Endodermal cell (in vitro differentiated cells): Measurements from ENCODE around the gene PTCRA. TPM values are rescaled to one million over a fixed set of nuclear protein-coding genes. Genes with fewer than 3 reads are reported as not detected.
"Not testable (repeated sequence)": the region's sequence is repeated elsewhere in the genome, so short reads cannot be mapped to it uniquely, and the experiment has no call there.

ENCODE experiments used
- DNase-seq: peaks from one replicate; pipeline ENCODE4 v3.0.0-alpha.2; 2017
- H3K27ac ChIP-seq: 2 replicates; pipeline ENCODE4 v1.5.1; 2013; ENCODE audit warnings: mild to moderate bottlenecking, low read depth, low read length, moderate library complexity
- H3K27me3 ChIP-seq: 2 replicates; pipeline ENCODE4 v1.6.1; 2013; ENCODE audit warnings: mild to moderate bottlenecking, low read length, moderate library complexity; ENCODE audit not compliant: insufficient read depth, control insufficient read depth, poor library complexity, severe bottlenecking
- H3K36me3 ChIP-seq: 2 replicates; pipeline ENCODE4 v1.7.0; 2013; ENCODE audit warnings: mild to moderate bottlenecking, low read length, moderate library complexity; ENCODE audit not compliant: control insufficient read depth, insufficient read depth
- H3K4me1 ChIP-seq: one replicate; pipeline ENCODE4 v1.7.0; 2013; ENCODE audit warnings: low read length; ENCODE audit not compliant: control insufficient read depth, insufficient read depth
- H3K4me3 ChIP-seq: 2 replicates; pipeline ENCODE4 v1.5.1; 2013; ENCODE audit warnings: mild to moderate bottlenecking, low read length, moderate library complexity
- H3K9ac ChIP-seq: 2 replicates; pipeline ENCODE4 v1.6.1; 2013; ENCODE audit warnings: mild to moderate bottlenecking, low read length, moderate library complexity; ENCODE audit not compliant: poor library complexity, severe bottlenecking; ENCODE audit errors: extremely low read depth
- H3K9me3 ChIP-seq: 2 replicates; pipeline ENCODE4 v1.6.1; 2013; ENCODE audit warnings: mild to moderate bottlenecking, low read length, moderate library complexity; ENCODE audit not compliant: control insufficient read depth
- H3K27ac Mint-ChIP-seq: 2 replicates; pipeline ENCODE4 v1.8.0; 2020; ENCODE audit warnings: mixed read lengths
- H3K27me3 Mint-ChIP-seq: 2 replicates; pipeline ENCODE4 v1.8.0; 2021; ENCODE audit warnings: mild to moderate bottlenecking, mixed read lengths; ENCODE audit not compliant: insufficient read depth
- H3K36me3 Mint-ChIP-seq: 2 replicates; pipeline ENCODE4 v1.8.0; 2020; ENCODE audit warnings: low read depth, mixed read lengths
- H3K4me1 Mint-ChIP-seq: 2 replicates; pipeline ENCODE4 v1.8.0; 2020; ENCODE audit warnings: mixed read lengths
- H3K4me3 Mint-ChIP-seq: 2 replicates; pipeline ENCODE4 v1.8.0; 2020; ENCODE audit warnings: mild to moderate bottlenecking, moderate library complexity, mixed read lengths
- H3K9me3 Mint-ChIP-seq: 2 replicates; pipeline ENCODE4 v1.8.0; 2020; ENCODE audit warnings: mild to moderate bottlenecking, mixed read lengths
- WGBS, 2 experiments: methylation state at CpG; one replicate each; pipeline versions ENCODE4 v1.1.5 to v1.1.7; 2013; ENCODE audit warnings: missing lambda C conversion rate in 2 of 2, mixed read lengths in 1 of 2; ENCODE audit not compliant: insufficient coverage in 1 of 2, insufficient read length in 1 of 2; 5-methylcytosine and 5-hydroxymethylcytosine counted together
- total RNA-seq, 2 donors: library from RNA; stranded (reverse); fragmentation: NEBNext Ultra II Directional in 1 of 2; extraction: Animal tissue kit (Norgen Biotek cat#: 25700) in 1 of 2; gene quantifications; 2 replicates in 1 of 2; 3 replicates in 1 of 2; pipeline ENCODE4 v1.2.1, GENCODE V29; 2021
- TF ChIP-seq, protein P1 (sequence below): fragments of 200-600 bp; sonication (generic); conservative IDR thresholded peaks from 2 replicates; pipeline ENCODE4 v1.5.0; 2021; ENCODE audit warnings: antibody characterized with exemption, mild to moderate bottlenecking

PTCRA gene
- total RNA-seq, 2 donors from 2014 or later, result not detected

DNA sequence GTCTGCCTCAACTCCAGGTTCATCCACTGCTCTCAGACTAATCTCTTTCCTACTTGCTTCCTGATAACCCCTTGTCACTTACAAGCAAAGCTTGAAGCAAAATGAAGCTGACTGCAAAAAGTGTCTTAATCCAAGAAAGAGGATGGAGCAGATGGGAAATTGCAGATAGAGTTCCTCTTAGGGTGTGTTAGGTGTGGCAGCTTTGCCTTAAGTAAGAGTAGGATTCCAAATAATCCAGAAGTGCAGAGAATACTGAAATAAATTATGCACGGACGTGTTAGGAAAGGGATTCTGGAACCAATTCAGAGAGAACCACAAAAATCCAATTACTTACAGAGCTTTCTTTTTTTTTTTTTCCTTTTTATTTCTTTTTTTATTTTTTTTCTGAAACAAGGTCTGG, 42.5 kb upstream of the PTCRA start:
- WGBS, 2 experiments, result 96% methylated on average over 2 of the region's 2 CpGs; no CpG with 5 or more reads in 1 of the 2 experiments
- H3K36me3 Mint-ChIP-seq, result peaks cover 2% of the 10 kb centered on the region
- H3K9me3 Mint-ChIP-seq, result no peaks in the 10 kb centered on the region
- Histone ChIP-seq H3K4me3 (no peak overlapping the region), H3K27ac (no peak overlapping the region), H3K9ac (no peak overlapping the region), H3K9me3 (no peaks in the 10 kb centered on the region), H3K4me1 (no peaks in the 10 kb centered on the region), H3K27me3 (no peaks in the 10 kb centered on the region), H3K36me3 (no peaks in the 10 kb centered on the region)
- no peak for DNase-seq
- peaks cover 4% of the 10 kb centered on the region for H3K4me1 Mint-ChIP-seq
- H3K27me3 Mint-ChIP-seq, result no peaks in the 10 kb centered on the region
- no peak overlapping the region for H3K27ac Mint-ChIP-seq
- no peak overlapping the region for H3K4me3 Mint-ChIP-seq
- TF ChIP-seq, protein P1, sequence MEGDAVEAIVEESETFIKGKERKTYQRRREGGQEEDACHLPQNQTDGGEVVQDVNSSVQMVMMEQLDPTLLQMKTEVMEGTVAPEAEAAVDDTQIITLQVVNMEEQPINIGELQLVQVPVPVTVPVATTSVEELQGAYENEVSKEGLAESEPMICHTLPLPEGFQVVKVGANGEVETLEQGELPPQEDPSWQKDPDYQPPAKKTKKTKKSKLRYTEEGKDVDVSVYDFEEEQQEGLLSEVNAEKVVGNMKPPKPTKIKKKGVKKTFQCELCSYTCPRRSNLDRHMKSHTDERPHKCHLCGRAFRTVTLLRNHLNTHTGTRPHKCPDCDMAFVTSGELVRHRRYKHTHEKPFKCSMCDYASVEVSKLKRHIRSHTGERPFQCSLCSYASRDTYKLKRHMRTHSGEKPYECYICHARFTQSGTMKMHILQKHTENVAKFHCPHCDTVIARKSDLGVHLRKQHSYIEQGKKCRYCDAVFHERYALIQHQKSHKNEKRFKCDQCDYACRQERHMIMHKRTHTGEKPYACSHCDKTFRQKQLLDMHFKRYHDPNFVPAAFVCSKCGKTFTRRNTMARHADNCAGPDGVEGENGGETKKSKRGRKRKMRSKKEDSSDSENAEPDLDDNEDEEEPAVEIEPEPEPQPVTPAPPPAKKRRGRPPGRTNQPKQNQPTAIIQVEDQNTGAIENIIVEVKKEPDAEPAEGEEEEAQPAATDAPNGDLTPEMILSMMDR, result no peak

GRCh38 chr6:42877695-42878094, 38.2 kb upstream of the PTCRA start:
- H3K27ac ChIP-seq, result no peak overlapping the region
- Mint-ChIP-seq H3K27me3 (no peaks in the 10 kb centered on the region), H3K4me1 (peaks cover 4% of the 10 kb centered on the region), H3K9me3 (no peaks in the 10 kb centered on the region), H3K4me3 (no peak overlapping the region), H3K36me3 (peaks cover 5% of the 10 kb centered on the region), H3K27ac (no peak overlapping the region)
- DNase-seq, result no peak
- H3K9ac ChIP-seq, result no peak overlapping the region
- H3K36me3 ChIP-seq, result peaks cover 3% of the 10 kb centered on the region
- WGBS, 2 experiments, result 89 to 93% methylated on average over 3 of the region's 3 CpGs
- TF ChIP-seq, protein P1, result no peak
- H3K27me3 ChIP-seq, result no peaks in the 10 kb centered on the region
- H3K4me3 ChIP-seq, result no peak overlapping the region
- H3K4me1 ChIP-seq, result no peaks in the 10 kb centered on the region
- H3K9me3 ChIP-seq, result no peaks in the 10 kb centered on the region

DNA sequence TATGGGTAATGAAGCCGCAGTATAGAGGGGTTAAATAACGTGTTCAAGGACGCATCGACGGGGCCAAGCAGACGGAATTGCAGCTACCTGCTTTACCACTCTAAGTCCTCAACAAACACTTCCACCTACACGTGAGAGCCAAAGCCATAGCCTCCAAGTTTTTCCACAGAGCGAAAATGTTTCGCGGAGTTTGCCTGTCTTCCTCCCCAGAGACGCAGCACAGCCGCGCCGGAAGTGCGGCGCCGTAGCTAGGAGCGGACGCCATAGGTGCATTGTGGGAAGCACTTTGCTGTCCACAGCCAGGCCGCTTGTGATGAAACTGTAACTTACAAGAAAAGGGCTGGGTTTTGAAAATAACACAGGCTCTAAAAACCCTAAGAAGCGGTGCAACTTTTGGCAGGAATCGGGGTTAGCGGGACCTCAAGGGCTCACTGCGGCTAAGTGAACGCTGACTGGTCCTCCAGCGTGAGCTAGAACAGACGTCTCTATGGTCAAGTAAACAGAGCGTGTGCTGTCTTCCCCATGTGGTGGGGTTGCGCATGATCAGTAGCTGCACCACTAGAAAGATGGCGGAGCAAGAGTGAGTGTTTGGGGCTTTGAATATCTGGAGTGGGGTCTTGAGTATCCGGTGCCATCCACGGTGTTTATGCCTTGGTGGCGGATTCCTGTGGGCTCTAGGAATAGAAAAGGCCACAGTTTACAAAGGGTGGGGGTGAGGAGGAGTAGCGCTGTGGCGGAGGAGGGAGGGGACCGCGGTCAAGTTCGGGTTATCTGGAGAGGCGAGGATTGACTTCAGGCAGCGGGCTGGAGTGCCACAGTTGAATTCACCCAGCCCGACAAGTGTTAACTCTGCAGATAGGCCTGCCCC, 36.2 kb upstream of the PTCRA start, which contains the start of gene RPL7L1:
RPL7L1 (plus strand) TSS at position 245 of the 868 bp plus-strand sequence; CDS start at position 540, 295 bp downstream.
- Histone ChIP-seq H3K9ac (peak within 1 kb of the TSS; percentile 95), H3K4me1 (no peaks in the 10 kb centered on the region), H3K9me3 (no peaks in the 10 kb centered on the region), H3K27me3 (no peaks in the 10 kb centered on the region), H3K27ac (peak within 1 kb of the TSS; percentile 97), H3K36me3 (peaks cover 22% of the 10 kb centered on the region), H3K4me3 (peak within 1 kb of the TSS; percentile 96)
- Mint-ChIP-seq H3K27me3 (no peaks in the 10 kb centered on the region), H3K9me3 (no peaks in the 10 kb centered on the region), H3K36me3 (peaks cover 23% of the 10 kb centered on the region), H3K27ac (peak within 1 kb of the TSS; percentile 99), H3K4me3 (peak within 1 kb of the TSS; percentile 100), H3K4me1 (no peaks in the 10 kb centered on the region)
- peak; percentile 93 for DNase-seq
- 0 to 2% methylated on average over 18 to 41 of the region's 41 CpGs for WGBS, 2 experiments
- TF ChIP-seq, protein P1, result peak; percentile 37

DNA sequence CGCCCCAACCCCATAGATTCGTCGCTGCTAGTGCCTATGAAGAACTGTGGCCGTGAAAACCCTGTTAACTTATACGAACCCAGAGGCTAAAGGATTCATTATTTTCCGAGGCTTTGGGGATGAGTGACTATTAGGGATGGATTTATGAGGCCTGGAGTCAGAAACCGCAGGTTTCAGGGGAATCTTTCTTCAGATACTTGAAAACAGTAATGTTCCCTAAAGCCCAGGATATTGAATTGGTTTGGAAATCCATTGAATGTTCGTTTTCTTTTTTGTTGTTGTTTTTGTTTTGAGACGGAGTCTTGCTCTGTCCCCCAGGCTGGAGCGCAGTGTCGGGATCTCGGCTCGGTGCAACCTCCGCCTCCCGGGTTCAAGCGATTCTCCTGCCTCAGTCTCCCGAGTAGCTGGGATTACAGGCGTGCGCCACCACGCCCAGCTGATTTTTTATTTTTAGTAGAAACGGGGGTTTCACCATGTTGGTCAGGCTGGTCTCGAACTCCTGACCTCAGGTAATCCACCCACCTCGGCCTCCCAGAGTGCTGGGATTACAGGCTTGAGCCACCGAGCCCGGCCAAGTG, 35.5 kb upstream of the PTCRA start:
- 28 to 31% methylated on average over 15 to 25 of the region's 25 CpGs for WGBS, 2 experiments

DNA sequence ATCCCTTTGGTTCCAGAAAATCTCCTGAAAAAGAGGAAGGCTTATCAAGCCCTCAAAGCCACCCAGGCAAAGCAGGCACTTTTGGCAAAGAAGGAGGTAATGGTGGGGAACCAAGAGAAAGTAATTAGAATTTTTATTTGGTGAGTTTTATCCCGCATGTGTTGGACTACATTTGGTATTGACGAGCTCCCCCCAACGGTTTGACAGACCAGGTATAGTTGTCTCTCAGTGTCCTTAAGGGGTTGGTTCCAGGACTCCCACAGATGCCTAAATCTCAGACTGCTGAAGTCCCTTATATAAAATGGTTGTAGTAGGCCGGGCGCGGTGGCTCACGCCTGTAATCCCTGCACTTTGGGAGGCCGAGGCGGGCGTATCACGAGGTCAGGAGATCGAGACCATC, 35.0 kb upstream of the PTCRA start:
- peak overlapping the region; percentile 99 for H3K27ac Mint-ChIP-seq
- not testable (repeated sequence) for H3K27ac ChIP-seq

More for the DNA sequence above, 35.5 kb upstream of the PTCRA start:
- not testable (repeated sequence) for H3K4me1 ChIP-seq, H3K27me3 Mint-ChIP-seq, H3K9me3 Mint-ChIP-seq, H3K9me3 ChIP-seq, H3K27me3 ChIP-seq, H3K4me1 Mint-ChIP-seq, DNase-seq
- Mint-ChIP-seq H3K27ac (peak overlapping the region; percentile 99), H3K36me3 (peaks cover 31% of the 10 kb centered on the region), H3K4me3 (peak overlapping the region; percentile 100)
- H3K9ac ChIP-seq, result peak overlapping the region; percentile 95
- peak overlapping the region; percentile 96 for H3K4me3 ChIP-seq
- peak overlapping the region; percentile 97 for H3K27ac ChIP-seq
- H3K36me3 ChIP-seq, result peaks cover 29% of the 10 kb centered on the region

More for the DNA sequence above, 35.0 kb upstream of the PTCRA start:
- peaks cover 35% of the 10 kb centered on the region for H3K36me3 ChIP-seq
- H3K4me1 ChIP-seq, H3K4me1 Mint-ChIP-seq, H3K27me3 Mint-ChIP-seq, H3K9me3 ChIP-seq, H3K9me3 Mint-ChIP-seq, H3K27me3 ChIP-seq, DNase-seq: not testable (repeated sequence)
- peak overlapping the region; percentile 96 for H3K4me3 ChIP-seq
- H3K36me3 Mint-ChIP-seq, result peaks cover 36% of the 10 kb centered on the region
- peak overlapping the region; percentile 95 for H3K9ac ChIP-seq
- H3K4me3 Mint-ChIP-seq, result peak overlapping the region; percentile 100
- WGBS, 2 experiments, result 88 to 92% methylated on average over 10 to 12 of the region's 12 CpGs
